HG03066 (cell line): ENCODE results near the gene TMEM259.

ENCODE experiments used
- ATAC-seq: cut with Tn5 transposase; IDR thresholded peaks from one replicate; pipeline ENCODE4 v1.9.1; 2021; ENCODE audit warnings: low read depth; ENCODE audit not compliant: unreplicated experiment

The TMEM259 gene

GRCh38 chr19:1020868-1021425, at the start of gene TMEM259:
TSS of gene TMEM259 (minus strand) at chr19:1021123. CDS start at chr19:1020996, 127 bp downstream.
- peak; percentile 60 for ATAC-seq

GRCh38 chr19:1070576-1070930, 49.6 kb upstream of the TMEM259 start:
- ATAC-seq = no peak

- ATAC-seq = no peak
These were observed 48.3 kb upstream of the TMEM259 start for GRCh38 chr19:1069009-1069779.

- no peak for ATAC-seq
These were observed 47.4 kb upstream of the TMEM259 start for GRCh38 chr19:1068009-1069001.

- ATAC-seq = no peak
These were observed 46.5 kb upstream of the TMEM259 start for GRCh38 chr19:1067341-1067957.

GRCh38 chr19:1066748-1067340, 45.9 kb upstream of the TMEM259 start, which contains the start of gene ARHGAP45:
TSS of gene ARHGAP45 (plus strand) at chr19:1067167. CDS start at chr19:1067406, 239 bp downstream.
- no peak for ATAC-seq

- ATAC-seq = no peak
These were observed 45.4 kb upstream of the TMEM259 start for GRCh38 chr19:1066251-1066747.

- no peak for ATAC-seq
These were observed 44.7 kb upstream of the TMEM259 start for GRCh38 chr19:1065606-1066109.

GRCh38 chr19:1064661-1065605, 44.0 kb upstream of the TMEM259 start:
- no peak for ATAC-seq

- no peak for ATAC-seq
These were observed 43.2 kb upstream of the TMEM259 start for GRCh38 chr19:1063909-1064660.

- no peak for ATAC-seq
These were observed 42.3 kb upstream of the TMEM259 start for GRCh38 chr19:1063030-1063908.

GRCh38 chr19:1062387-1063029, 41.6 kb upstream of the TMEM259 start:
- no peak for ATAC-seq

GRCh38 chr19:1061987-1062386, 41.1 kb upstream of the TMEM259 start:
- ATAC-seq = no peak

- no peak for ATAC-seq
These were observed 39.8 kb upstream of the TMEM259 start for GRCh38 chr19:1060689-1061088.

- no peak for ATAC-seq
These were observed 37.2 kb upstream of the TMEM259 start for GRCh38 chr19:1058112-1058511.

- no peak for ATAC-seq
These were observed 36.4 kb upstream of the TMEM259 start for GRCh38 chr19:1057176-1057855.
